M059J (cell line): ENCODE data around the gene BCL11B. TPM values are rescaled to one million over a fixed set of nuclear protein-coding genes. Genes with fewer than 3 reads are reported as not detected.

Experiments used
- DNase-seq: peaks from one replicate; pipeline ENCODE4 v3.0.0-alpha.2; 2012; ENCODE audit warnings: low read depth
- total RNA-seq: library from RNA; depleted of rRNA; stranded (reverse); fragments of >200 nt; shearing (Covaris generic); gene quantifications from 2 replicates; pipeline ENCODE4 v1.2.3, GENCODE V29; 2014

Gene BCL11B
- total RNA-seq, 1 experiment from 2014 or later = 0.02 TPM

DNA sequence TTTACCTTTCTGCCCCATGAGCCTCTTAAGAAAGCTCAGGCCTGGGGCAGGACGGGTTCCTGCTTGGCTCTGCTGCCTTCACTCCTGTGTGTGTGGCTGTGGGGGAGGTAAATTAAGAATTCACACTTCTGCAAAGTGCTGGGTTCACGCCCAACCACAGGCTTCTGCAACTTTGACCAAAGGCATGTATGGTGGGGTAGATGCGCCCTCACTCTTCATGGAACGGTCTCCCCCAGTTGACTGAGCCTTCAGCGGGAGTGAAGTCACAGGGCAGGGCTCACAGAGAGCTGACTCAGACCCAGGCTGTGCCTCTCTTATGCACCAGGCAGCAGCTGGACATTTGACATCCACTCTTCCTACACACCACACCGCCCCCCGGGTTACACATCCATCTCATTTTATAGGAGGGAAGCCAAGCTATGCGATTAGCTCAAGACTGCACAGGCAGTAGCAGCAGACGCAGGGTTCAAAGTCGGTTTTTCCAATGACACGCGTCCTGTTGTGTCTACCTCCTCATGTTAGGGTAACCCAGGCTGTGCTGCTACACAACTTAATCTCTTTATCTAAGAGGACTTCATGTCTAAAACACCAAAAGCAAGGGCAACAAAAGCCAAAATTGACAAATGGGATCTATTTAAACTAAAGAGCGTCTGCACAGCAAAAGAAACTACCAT, 15.4 kb upstream of the BCL11B start:
- DNase-seq = no peak

DNA sequence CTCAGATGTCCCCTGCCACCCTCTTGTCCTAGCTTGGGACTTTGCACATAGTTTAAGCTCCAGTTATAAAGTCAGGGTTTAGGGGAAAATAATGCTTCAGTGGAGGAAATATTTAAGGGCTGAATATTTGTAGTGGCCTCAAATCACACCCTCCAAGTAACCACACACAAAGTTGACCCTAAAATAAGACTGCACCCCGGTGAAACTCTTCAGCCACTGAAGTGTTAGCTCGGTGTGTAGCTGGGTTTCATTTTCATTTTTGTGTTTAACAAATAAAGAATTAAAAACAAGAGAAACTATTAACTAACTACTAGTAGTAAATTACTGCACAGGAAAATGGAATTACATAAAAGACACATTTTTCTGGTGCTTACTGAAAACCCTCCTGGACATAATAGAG, 14.8 kb upstream of the BCL11B start:
- DNase-seq = no peak

DNA sequence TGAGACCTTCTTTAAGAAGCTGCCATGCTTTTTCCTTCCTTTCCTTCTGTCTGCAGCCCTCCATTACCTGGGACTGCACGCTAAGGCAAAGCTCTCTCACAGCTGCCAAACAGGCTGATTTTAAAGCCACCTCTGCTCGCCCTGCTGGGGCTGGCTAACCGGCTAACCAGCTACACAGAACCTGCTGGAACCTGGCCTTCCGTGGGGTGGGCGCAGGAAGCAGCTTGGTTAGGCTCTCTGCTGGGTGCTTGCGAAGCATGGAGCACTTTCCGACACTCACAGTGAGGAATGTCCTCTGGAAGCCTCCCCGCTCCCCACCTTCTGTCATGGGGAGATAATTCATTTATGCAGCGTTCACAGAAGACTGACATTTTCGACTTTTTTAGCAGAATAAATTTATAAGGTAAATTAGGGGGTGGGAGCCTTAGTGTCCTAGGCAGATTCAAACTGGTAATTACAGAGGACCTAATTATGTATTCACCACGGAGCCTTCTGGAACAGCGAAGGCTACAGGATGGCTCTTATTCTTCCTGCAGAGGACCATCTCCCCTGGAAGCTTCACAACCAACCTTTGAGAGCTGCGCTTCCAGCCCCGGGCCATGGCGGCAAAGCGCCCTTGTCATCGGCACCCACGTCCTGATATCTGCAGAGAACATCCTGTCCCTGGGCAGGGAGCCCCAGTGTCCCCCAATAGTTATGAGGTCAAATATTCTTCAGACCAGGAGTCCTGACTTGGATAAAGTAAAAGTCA, 12.4 kb upstream of the BCL11B start:
- no peak for DNase-seq

DNA sequence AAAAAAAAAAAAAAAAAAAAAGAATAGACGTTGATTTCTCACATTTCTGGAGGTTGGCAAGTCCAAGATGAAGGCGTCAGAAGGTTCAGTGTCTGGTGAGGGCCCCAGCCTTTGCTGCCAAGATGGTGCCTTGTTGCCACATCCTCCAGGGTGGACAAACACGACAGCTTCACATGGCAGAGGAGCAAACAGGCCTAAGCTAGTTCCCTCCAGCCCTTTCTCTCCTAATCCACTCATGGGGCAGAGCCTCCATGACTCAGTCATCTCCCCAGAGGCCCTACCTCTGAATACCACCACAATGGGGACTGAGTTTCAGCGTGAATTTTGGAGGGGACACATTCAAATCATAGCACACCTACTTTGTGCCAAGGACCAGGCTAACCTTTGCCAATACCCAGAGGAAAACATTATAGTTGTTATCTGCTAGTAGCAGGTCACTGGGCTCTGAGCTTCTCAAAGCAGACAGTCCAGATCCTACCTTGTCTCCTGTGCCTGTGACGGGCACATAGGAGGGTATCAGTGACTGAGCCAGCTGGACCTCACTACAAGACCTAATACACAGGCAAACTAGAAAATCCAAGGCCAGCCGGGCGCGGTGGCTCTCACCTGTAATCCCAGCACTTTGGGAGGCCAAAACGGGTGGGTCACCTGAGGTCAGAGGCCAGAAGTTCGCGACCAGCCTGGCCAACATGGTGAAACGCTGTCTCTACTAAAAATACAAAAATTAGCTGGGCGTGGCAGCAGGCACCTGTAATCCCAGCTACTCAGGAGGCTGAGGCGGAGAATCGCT, 10.5 kb upstream of the BCL11B start:
- DNase-seq = no peak

DNA sequence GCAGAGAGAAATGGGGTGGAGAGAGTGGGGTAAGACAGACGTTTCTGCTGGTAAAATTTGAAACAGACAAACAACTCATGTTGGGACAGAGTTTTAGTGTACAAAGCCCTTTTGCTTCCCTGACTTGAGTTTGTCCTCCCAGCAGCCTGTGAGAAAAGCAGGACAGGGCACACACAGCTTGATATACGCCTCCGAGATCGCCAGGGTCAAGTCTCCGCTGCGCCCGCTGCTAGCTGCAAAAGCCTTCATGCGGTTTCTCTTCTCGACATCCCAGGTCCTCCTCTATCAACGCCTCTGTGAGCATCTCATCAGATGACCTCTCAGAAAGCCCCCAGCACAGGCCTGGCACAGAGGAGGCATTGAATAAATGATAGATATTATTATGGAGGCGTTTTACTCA, 9.4 kb upstream of the BCL11B start:
- DNase-seq = no peak

DNA sequence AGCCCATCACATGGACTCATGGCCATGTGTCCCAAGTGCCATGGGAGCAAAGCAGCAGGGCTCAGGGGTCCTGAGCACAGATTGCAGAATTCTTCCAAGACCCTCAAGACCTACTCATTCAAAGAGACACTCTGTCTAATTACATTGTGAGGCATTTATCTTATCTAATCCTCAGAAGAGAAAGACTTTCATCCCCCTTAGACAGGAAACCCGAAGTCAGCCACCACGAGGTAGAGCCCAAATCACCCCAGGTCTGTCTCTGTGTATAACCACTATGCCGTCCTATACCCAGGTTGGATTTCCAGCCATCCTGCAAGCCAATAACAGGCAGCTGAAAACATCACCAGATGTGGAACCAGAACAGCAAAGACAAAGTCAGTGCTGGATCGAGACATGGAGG, 8.9 kb upstream of the BCL11B start:
- no peak for DNase-seq

DNA sequence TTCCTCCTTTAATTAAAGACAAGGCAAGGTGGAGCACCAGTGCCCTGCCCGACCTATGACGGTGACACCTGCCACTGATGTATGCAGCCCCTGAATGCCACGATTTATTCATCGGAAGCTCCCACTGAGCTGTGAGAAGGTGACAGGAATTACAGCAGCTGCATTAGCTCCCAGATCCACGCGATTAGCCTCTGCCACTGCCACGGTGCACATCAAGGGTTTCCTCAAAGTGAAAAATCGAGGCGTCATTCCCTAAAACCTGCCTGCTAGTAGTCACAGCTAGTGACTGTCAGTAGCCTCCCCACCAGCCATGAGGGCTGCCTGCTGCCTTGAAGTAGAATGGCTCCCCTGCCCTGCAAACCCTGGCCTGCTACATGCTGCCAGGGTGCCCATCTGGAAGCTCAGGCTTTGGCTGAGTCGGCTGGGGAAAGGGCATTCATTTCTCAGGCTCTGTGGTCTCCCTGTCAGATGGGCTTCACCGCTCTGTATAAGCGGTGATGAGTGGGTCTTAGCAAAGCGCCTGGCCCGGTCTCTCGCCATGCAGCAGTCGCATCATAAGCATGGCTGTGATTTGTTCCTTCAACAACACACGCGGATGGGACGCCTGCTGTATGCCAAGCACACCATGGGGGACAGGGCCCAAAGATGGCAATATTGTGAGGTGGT, 8.2 kb upstream of the BCL11B start:
- DNase-seq = no peak

DNA sequence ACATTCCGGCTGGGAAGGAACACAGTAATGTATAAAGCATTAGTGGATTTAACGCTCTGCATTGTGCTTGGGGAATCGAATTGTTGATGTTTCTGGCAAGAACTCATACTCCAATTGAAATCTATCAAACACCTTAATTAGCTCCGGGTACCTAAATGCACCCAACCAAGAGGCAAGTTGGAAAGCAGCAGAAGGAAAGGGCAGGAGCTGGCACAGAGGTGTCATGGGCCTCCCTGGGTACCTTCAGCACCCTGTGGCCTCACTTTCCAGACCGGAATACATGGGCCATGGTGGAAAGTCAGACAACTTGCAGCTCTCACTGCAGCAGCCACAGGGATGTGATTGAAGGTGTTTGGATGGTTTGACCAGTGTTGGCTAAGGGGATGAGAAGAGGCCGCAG, 6.8 kb upstream of the BCL11B start:
- no peak for DNase-seq

DNA sequence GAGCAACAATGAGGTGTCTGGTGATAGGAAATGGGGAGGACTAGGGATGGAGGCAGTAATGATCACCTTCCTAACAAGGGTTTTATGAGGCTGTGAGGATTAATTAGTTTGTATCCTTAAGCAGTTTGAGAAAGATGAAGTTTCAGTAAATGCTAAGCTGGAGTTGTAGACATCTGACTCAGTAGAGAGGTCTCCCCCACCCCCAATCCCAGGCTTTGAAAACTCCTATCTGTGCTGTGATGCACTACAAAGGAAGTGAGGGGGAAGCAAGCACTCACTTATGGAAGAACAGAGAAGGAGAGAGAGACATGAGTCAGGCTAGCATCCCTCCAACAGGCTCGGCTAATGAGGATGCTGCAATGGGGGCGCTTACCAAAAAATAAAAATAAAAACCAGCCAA, 5.5 kb upstream of the BCL11B start:
- DNase-seq = no peak

DNA sequence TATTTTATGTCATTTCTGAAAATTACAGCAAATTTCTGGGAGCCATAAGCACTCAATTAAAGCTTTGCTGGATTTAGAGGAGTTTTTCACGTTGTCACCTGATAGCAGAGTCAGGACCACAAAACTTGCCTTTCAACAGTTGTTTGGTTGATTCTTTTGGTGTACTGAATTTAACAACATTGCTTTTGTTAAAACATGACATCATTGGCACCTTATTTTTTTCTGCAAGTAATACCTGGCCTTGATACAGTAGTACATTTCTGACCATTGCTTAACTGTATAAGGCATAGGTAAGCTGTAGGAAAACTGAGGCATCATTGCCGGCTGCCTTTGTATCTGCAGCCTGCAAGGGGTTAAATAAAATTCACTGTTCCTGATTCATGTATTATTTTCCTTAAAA, 4.5 kb upstream of the BCL11B start:
- no peak for DNase-seq

DNA sequence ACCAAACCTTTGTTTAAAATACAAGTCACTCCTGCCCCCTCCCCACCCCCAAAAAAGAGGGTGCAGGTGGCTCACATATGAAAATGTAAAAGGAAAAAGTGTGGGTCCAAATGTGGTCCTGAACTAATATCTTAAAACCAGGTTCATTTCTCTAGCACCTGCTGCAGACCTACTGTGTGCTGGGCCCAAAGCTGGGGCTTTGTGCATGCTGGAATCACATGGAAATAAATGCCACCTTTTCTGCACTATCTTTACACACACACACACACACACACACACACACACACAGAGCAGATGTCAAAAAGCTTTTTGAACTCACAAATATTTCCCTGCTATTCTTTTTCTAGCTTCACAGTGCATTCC, 3.2 kb upstream of the BCL11B start:
- DNase-seq = no peak

DNA sequence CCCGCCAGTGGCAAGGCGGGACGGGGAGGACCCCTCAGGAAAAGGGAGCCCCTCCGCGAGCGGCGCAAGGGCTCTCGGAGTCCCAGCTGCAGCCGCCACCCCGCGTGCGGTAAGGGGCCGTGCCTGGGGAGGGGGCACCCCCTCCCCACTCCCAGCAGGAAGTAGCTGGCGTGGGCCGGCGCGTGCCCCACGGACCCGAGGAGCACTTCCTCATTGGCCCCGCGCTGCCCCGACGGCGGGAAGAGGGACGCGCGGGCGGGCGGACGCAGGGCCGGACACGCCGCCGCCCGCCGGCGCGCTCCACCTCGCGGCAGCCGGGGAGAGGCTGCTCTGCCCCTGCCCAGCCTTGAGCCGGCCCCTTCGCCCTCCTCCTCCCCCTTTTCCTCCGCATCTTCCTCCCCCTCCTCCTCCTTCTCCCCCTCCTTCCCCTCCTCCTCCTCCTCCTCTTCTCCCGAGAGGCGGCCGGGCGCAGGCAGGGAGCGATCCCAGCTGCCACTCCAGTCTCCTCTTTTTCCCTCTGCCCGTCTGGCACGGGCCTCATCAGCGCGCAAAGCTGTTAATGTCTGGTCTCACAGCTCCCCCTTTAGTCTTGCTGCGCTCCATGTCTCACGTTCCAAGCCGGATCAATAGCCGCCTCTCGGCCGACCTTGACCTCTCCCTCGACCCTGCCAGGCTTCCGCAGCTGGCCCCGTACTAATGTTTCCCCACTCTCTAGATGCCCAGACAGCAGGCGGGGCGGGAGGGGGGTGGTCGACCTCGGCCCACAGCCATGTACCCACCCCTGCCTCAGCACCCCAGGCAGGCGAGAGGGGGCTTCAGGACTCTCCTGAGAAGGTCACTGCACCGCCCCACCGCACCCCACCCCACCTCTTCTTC, 2.6 kb upstream of the BCL11B start:
- peak; percentile 60 for DNase-seq

DNA sequence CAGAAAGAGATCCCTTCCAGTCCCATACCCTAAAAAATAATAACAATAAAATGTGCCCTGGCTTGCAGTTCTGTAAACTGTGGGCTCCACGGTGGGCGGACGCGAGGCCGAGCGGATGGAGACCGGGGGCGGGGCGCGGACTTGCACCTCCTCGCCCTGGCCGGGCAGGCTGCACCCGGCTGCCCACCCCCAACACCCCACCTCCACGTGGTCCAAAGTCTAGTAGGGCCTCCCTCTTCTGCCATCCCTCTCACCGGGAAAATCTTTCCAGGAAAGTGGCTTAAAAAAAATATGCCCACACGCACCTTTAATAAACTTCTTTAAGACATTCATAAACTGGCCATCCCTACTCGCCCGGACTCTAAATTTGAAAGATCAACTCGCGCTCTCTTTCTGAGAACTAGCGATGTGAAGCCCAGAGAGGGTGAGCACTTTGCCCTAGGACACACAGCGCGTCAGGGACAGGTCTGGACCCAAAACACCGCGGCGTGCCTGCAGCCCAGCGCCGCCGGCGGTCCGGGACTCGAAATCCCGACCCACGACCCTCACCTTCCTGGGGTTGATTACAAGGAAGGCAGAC, 1.9 kb upstream of the BCL11B start:
- no peak for DNase-seq

DNA sequence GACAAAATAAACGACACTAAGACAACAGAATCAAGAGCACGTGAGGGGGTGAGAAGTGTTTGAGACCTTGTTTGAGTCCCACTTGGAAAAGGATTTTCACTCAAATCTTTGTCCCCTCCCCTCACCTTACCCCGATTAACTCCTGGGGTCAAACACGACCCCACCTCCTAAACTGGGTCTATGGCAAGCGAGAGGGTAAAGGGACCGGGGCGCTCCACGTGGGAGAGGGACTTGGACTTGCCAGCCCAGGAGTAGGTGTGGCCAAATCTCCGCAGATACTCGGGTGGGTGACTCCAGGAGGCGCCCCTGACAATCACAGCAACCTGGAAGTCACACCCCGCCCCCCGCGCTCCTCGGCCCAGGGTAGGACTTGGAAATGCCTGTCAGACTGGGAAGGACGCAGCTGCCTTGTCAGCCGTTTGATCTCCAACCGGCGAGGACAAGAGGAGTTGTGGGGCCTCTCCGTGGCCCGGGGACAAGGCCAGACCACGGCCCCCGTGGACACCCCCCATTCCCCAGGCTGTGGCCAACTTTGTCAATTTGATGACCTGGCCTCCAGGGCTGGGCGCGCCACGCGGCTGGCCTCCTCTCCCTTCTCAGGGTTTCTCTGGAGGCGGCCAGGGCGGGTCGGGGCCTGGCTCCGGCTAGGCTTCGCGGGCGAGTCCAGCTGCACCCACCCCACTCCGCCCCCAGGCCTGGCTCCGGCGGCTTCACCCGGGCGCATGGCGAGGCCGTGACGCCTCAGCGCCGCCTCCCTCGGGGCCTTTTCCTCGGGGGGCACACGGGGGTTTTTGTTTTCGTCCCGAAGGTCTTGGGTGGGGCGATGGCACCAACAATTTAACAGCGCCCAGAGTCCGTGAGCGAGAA, 1.1 kb upstream of the BCL11B start:
- DNase-seq = no peak

DNA sequence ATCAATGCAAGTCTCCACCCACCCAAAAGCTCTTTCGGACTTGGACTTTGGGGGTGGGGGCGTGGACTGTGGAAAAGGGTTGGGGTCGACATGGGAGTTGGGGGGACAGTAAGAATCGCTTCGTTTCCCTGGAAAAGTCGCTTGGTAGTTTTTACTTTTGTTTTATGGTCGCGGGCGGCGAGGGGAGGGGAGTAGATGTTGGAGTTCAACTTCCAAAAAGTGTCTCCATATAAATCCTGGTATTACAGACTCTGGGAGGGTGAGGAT, 568 bp upstream of the BCL11B start:
- DNase-seq = no peak

DNA sequence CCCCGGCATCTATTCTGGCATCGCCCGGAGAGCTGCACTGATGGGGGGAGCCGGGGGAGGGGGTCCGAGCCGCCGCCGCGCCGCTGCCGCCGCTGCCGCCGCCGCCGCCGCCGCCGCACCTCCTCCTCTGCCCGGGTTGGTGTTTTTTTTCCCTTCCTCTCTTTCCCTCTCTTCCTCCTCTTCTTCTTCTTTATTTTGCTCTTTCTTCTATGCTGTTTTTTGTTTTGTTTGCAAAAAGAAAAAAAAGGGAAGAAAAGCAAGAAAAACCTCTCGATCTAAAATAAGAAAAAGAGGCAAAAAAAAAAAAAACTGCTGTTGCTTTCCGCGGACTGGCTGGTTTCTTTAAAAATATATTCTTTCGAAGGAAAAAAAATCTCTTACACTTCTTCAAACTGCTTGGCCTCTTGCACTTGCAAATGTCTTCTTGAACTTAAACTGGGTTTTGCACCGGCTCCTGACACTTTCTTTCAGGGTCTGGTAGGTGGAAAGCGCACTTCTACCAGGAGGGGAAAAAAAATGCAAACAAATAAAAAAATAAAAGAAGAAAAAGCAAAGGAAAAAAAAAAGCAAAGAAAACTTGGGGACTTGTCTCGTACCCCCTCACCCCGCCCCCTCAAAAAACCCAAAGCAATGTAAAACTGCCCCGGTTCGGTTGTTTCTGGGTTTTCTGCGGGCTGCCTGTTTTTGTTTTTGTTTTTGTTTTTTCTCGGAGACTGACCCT, 616 bp downstream of the BCL11B start:
- DNase-seq = no peak

DNA sequence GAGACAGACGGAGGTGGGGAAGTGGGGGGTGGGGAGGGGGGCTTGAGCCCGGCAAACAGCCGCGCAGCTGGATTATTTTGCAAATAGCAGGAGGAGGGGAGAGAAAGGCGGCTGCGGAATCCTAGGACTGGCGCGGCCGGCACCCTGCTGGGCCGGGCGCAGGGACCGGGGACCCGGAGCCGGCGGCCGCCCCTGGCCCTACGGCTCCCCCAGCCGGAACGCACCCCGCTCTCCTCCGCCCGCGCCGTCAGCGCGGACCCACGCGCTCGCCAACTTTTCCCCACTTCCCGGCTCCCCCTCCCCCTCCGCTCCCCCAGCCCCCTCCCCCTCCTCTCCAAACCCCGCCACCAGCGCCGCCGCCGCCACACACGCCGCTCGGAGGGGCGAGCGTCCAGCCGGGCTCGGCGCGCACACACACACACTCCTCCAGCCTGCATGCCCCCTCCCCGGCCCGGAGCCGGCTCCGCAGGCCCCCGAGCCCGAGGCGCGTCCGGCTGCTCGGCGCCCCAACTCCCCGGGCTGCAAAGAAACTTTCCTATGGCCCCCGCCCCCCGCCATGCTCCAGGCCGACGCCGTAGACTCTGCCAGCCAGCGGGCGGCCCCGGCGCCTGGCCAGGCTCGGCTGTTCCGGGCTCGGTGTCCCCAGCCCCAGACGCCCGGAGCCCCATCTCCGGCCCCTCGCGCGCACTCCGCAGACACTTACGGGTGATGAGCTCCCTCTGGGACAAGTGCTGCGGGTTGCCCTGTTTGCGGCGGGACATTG, 1.4 kb downstream of the BCL11B start:
- no peak for DNase-seq

DNA sequence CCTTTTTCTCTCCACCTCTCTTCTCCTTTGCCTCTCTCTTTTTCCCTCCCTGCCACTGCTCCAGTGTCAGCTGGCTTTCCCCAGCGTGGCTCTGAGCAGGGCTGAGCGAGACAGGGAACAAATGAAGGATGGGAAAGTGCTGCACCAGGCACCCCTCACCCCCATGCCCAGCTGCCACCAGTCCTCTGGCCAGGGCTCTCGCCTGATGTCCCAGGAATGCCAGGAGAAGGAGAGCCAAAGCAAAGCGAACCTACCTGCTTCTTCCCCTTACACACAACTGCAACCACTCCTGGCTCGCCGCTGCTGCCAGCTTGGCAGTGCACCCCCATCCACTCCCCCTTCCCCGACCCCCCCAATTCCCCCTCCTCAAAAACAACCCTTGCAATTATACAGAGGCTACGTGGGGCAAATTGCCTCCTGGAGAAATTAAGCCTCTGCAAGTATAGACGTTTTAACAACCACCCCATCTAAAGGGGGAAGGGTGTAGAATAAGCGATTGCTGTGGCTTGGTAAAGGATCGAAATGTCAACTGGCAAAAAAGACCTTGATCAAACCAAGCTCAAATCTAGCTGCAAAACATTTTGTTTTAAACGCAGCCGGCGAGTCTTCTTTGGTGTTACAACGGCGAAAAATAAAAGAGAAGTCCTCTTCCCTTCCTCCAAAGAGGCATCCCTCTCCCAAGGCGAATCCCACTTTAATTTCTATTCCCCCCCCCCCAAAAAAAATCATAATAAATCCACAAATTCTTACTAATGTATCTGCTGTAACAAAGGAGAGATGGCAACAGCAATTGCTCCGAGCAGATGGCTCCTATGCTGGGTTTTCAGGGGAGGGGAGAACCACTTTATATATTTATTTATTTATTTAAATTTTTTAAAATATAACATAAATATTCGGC, 2.9 kb downstream of the BCL11B start:
- DNase-seq = no peak
